Liver (tissue), 9 donors: ENCODE results near the gene LRCH3. TPM values are rescaled to one million over a fixed set of nuclear protein-coding genes. Genes with fewer than 3 reads are reported as not detected.

Experiments
- DNase-seq: peaks from one replicate; pipeline ENCODE4 v3.0.0-alpha.2; 2017; ENCODE audit warnings: low spot score
- H3K27ac ChIP-seq, 2 donors: one replicate each; pipeline ENCODE4 v1.7.0; 2013; ENCODE audit warnings: inconsistent platforms in 2 of 2, low read length in 2 of 2, control low read depth in 1 of 2, low read depth in 1 of 2, mild to moderate bottlenecking in 1 of 2
- H3K27me3 ChIP-seq, 4 donors: one replicate each; pipeline versions ENCODE4 v1.6.1 to v1.7.0; 2013; ENCODE audit warnings: low read length in 3 of 4, inconsistent platforms in 1 of 4, mild to moderate bottlenecking in 1 of 4, moderate library complexity in 1 of 4; ENCODE audit not compliant: control insufficient read depth in 4 of 4, insufficient read depth in 4 of 4
- H3K36me3 ChIP-seq, 4 donors: one replicate each; pipeline versions ENCODE4 v1.6.1 to v1.7.0; 2013; ENCODE audit warnings: low read length in 3 of 4, mild to moderate bottlenecking in 3 of 4, low read depth in 1 of 4, moderate library complexity in 1 of 4; ENCODE audit not compliant: control insufficient read depth in 4 of 4, insufficient read depth in 3 of 4
- H3K4me1 ChIP-seq, 4 donors: one replicate each; pipeline versions ENCODE4 v1.6.1 to v1.7.0; 2013; ENCODE audit warnings: low read length in 3 of 4, mild to moderate bottlenecking in 3 of 4, moderate library complexity in 1 of 4; ENCODE audit not compliant: control insufficient read depth in 4 of 4, insufficient read depth in 4 of 4
- H3K4me3 ChIP-seq, 3 donors: one replicate each; pipeline versions ENCODE4 v1.6.1 to v1.7.0; 2013; ENCODE audit warnings: low read length in 3 of 3, control low read depth in 1 of 3, low read depth in 1 of 3, mild to moderate bottlenecking in 1 of 3
- H3K9ac ChIP-seq, 2 donors: one replicate each; pipeline ENCODE4 v1.7.0; 2013; ENCODE audit warnings: low read length in 2 of 2, mild to moderate bottlenecking in 2 of 2, moderate library complexity in 2 of 2, control low read depth in 1 of 2, low read depth in 1 of 2
- H3K9me3 ChIP-seq, 4 donors: one replicate each; pipeline versions ENCODE4 v1.6.1 to v1.7.0; 2013; ENCODE audit warnings: low read length in 3 of 4; ENCODE audit not compliant: control insufficient read depth in 4 of 4
- CTCF ChIP-seq: fragments of 150-350 bp; IDR thresholded peaks from 2 replicates; pipeline ENCODE4 v1.5.1; 2017; ENCODE audit warnings: improper control_type of control experiment, low read depth, low read length; ENCODE audit not compliant: missing input control
- EGR1 ChIP-seq, 2 donors: IDR thresholded peaks; 2 replicates each; pipeline ENCODE4 v1.6.1; 2016 to 2018; ENCODE audit warnings: antibody characterized with exemption in 2 of 2, low read depth in 2 of 2
- FOXA1 ChIP-seq: IDR thresholded peaks from 2 replicates; pipeline ENCODE4 v1.6.1; 2016; ENCODE audit warnings: antibody characterized with exemption
- FOXA2 ChIP-seq: IDR thresholded peaks from 2 replicates; pipeline ENCODE4 v1.6.1; 2016; ENCODE audit warnings: antibody characterized with exemption
- GABPA ChIP-seq, 2 donors: IDR thresholded peaks in 1 of 2; conservative IDR thresholded peaks in 1 of 2; 2 replicates each; pipeline ENCODE4 v1.6.1; 2016; ENCODE audit warnings: antibody characterized with exemption in 2 of 2, mild to moderate bottlenecking in 1 of 2, moderate library complexity in 1 of 2
- HNF4A ChIP-seq, 2 donors: conservative IDR thresholded peaks; 2 replicates each; pipeline ENCODE4 v1.6.1; 2016; ENCODE audit warnings: antibody characterized with exemption in 2 of 2, mild to moderate bottlenecking in 2 of 2
- JUND ChIP-seq, 2 donors: IDR thresholded peaks; 2 replicates each; pipeline ENCODE4 v1.6.1; 2016; ENCODE audit warnings: antibody characterized with exemption in 2 of 2
- MAX ChIP-seq: IDR thresholded peaks from 2 replicates; pipeline ENCODE4 v1.6.1; 2016; ENCODE audit warnings: antibody characterized with exemption
- NR2F2 ChIP-seq: IDR thresholded peaks from 2 replicates; pipeline ENCODE4 v1.6.1; 2016; ENCODE audit warnings: antibody characterized with exemption
- RAD21 ChIP-seq, 2 donors: IDR thresholded peaks; 2 replicates each; pipeline ENCODE4 v1.6.1; 2016; ENCODE audit warnings: antibody characterized with exemption in 2 of 2, mild to moderate bottlenecking in 2 of 2
- REST ChIP-seq: IDR thresholded peaks from 2 replicates; pipeline ENCODE4 v1.6.1; 2016; ENCODE audit warnings: antibody characterized with exemption, mild to moderate bottlenecking
- RXRA ChIP-seq, 2 donors: IDR thresholded peaks; 2 replicates each; pipeline ENCODE4 v1.6.1; 2017 to 2018; ENCODE audit warnings: antibody characterized with exemption in 2 of 2, mild to moderate bottlenecking in 1 of 2
- TAF1 ChIP-seq: conservative IDR thresholded peaks from 2 replicates; pipeline ENCODE4 v1.6.1; 2016; ENCODE audit warnings: antibody characterized with exemption, mild to moderate bottlenecking
- YY1 ChIP-seq: IDR thresholded peaks from 2 replicates; pipeline ENCODE4 v1.6.1; 2016; ENCODE audit warnings: antibody characterized with exemption, mild to moderate bottlenecking
- ZBTB33 ChIP-seq: IDR thresholded peaks from 2 replicates; pipeline ENCODE4 v1.6.1; 2016; ENCODE audit warnings: antibody characterized with exemption
- WGBS: extraction: QIAGEN DNeasy Blood & Tissue Kit; methylation state at CpG from one replicate; pipeline ENCODE4 v1.1.7; 2013; 5-methylcytosine and 5-hydroxymethylcytosine counted together
- polyA plus RNA-seq, 2 donors: library from polyadenylated mRNA; stranded (reverse) in 1 of 2; unstranded in 1 of 2; fragments of 200-250 nt in 1 of 2; fragments of >200 nt in 1 of 2; fragmentation: Nextera tagmentation in 1 of 2; extraction: Ambion mirVana in 1 of 2; gene quantifications; one replicate each; pipeline versions ENCODE4 v1.2.1 to v1.2.3, GENCODE V29; 2013 to 2015
- total RNA-seq, 2 donors: library from RNA; depleted of rRNA; stranded (reverse); fragments of >200 nt; gene quantifications; one replicate each; pipeline ENCODE4 v1.2.3, GENCODE V29; 2014
- donor health status: healthy.
- donor health status: healthy.
- donor health status: healthy.
- donor health status: healthy.
- donor health status: healthy.

The LRCH3 gene
- total and polyA plus RNA-seq, 4 donors = 6.2 to 67.2 (median 19.7) TPM

GRCh38 chr3:197761784-197762183, 29.3 kb upstream of the LRCH3 start:
- TF ChIP-seq HNF4A (conservative IDR thresholded peaks at IDR 0.05) (peak in 1 of 2 donors; percentile 23), REST (no peak)
- Histone ChIP-seq H3K27ac (no peak overlapping the region), H3K4me3 (no peak overlapping the region), H3K36me3 (peaks cover 10 to 36% (median 14%) of the 10 kb centered on the region in 4 donors), H3K4me1 (peaks cover 0 to 1% (median 0%) of the 10 kb centered on the region in 4 donors), H3K27me3 (no peaks in the 10 kb centered on the region), H3K9ac (no peak overlapping the region), H3K9me3 (no peaks in the 10 kb centered on the region)
- no peak for DNase-seq

- Histone ChIP-seq H3K27me3 (no peaks in the 10 kb centered on the region), H3K27ac (no peak overlapping the region), H3K9me3 (no peaks in the 10 kb centered on the region), H3K4me3 (no peak overlapping the region), H3K9ac (no peak overlapping the region), H3K36me3 (peaks cover 19 to 64% (median 45%) of the 10 kb centered on the region in 4 donors), H3K4me1 (no peaks in the 10 kb centered on the region)
- DNase-seq = no peak
- TF ChIP-seq FOXA1 (no peak), REST (no peak), TAF1 (no peak), HNF4A (conservative IDR thresholded peaks at IDR 0.05) (no peak), NR2F2 (no peak), MAX (no peak), EGR1 (IDR thresholded peaks at IDR 0.05; ENCODE audit: low read depth in 2 of 2) (no peak), YY1 (no peak), ZBTB33 (no peak), RXRA (IDR thresholded peaks at IDR 0.05) (no peak), RAD21 (IDR thresholded peaks at IDR 0.05) (no peak), CTCF (no peak), FOXA2 (no peak), GABPA (IDR thresholded peaks at IDR 0.05 in 1 of 2, conservative IDR thresholded peaks at IDR 0.05 in 1 of 2) (no peak), JUND (IDR thresholded peaks at IDR 0.05) (no peak)
- WGBS = 92% methylated on average over 7 of the region's 7 CpGs
Measured at GRCh38 chr3:197775317-197775716, 15.7 kb upstream of the LRCH3 start.
